Renal cortical epithelial cell (primary cell): ENCODE measurements around the gene AP4S1. TPM values are rescaled to one million over a fixed set of nuclear protein-coding genes. Genes with fewer than 3 reads are reported as not detected.
"Not testable (repeated sequence)": the region's sequence is repeated elsewhere in the genome, so short reads cannot be mapped to it uniquely, and the experiment has no call there.

Experiments used
- DNase-seq: peaks from one replicate; pipeline ENCODE4 v3.0.0-alpha.2; 2011; ENCODE audit warnings: low read depth
- total RNA-seq: library from RNA; depleted of rRNA; stranded (reverse); fragments of >200 nt; gene quantifications from 2 replicates; pipeline ENCODE4 v1.2.3, GENCODE V29; 2014

The AP4S1 gene
- total RNA-seq, 1 donor from 2014 or later: 5.2 TPM

DNA sequence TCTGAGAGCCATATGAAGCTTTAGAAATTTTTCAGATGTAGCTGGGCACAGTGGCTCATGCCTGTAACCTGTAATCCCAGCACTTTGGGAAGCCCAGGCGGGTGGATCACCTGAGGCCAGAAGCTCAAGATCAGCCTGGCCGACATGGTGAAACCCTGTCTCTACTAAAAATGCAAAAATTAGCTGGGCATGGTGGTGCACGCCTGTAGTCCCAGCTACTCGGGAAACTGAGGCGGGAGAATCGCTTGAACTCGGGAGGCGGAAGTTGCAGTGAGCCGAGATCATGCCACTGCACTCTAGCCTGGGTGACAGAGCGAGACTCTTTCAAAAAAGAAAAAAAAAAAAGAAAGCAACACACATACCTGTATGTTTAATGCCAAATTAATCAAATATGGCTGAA lies 17.4 kb downstream of the AP4S1 start:
- DNase-seq: not testable (repeated sequence)

DNA sequence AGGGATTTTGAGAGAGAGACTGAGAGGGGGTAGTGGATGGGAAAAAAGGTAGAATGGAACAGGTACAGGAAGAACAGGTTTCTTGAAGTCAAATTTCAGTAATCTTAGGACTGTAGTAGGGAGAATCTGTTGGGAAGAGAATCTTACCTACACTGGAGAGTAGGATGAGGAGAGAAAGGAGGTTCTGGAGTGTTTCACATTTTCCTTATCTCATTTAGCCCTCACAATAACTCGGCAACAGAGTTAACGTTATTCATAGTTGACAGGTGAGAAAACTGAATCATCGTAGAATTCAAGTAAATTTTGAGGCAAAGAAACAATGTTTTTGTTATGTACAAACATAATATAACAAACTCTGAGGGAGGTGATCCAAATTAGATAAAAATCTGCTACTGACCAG lies 17.9 kb downstream of the AP4S1 start:
- no peak for DNase-seq

DNA sequence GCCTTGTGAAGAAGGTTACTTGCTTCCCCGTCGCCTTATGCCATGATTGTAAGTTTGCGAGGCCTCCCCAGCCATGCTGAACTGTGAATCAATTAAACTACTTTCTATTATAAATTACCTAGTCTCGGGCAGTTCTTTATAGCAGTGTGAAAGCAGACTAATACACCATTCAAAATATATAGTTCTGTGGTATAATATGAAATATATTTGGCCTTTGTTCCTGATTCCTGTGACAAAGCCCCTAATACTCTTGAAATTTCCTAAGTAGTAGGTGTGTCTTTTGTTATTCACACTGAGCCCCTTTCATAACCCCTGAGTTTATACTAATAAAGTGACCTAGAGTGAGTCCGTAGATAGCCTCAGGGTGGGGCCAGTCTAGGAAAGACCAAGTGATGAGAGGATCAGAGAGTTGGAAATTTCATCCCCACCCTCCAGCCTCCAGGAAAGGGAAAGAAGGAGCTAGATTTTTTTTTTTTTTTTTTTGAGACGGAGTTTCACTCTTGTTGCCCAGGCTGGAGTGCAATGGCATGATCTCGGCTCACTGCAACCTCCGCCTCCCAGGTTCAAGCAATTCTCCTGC lies 20.1 kb downstream of the AP4S1 start:
- DNase-seq: no peak

DNA sequence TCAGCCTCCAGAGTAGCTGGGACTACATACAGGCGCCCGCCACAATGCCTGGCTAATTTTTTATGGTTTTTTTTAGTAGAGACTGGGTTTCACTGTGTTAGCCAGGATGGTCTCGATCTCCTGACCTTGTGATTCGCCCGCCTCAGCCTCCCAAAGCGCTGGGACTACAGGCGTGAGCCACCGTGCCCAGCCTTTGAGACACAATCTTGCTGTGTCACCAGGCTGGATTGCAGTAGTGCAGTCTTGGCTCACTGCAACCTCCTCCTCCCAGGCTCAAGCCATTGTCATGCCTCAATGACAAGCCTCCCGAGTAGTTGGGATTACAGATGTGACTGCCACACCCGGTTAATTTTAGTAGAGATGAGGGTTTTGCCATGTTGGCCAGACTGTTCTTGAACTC lies 22.1 kb downstream of the AP4S1 start:
- DNase-seq: no peak

DNA sequence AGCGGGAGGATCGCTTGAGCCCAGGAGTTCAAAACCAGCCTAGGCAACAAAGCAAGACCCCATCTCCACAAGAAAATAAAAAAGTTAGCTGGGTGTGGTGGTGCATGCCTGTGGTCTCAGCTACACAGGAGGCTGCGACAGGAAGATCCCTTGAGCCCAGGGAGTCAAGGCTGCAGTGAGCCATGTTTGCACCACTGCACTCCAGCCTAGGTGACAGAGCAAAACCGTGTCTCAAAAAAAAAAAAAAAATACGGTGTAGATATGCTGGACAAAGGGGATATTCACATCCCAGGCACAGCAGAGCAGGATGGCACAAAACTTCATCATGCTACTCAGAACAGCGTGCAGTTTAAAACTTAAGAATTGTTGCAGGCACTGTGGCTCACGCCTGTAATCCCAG lies 25.6 kb downstream of the AP4S1 start:
- no peak for DNase-seq

DNA sequence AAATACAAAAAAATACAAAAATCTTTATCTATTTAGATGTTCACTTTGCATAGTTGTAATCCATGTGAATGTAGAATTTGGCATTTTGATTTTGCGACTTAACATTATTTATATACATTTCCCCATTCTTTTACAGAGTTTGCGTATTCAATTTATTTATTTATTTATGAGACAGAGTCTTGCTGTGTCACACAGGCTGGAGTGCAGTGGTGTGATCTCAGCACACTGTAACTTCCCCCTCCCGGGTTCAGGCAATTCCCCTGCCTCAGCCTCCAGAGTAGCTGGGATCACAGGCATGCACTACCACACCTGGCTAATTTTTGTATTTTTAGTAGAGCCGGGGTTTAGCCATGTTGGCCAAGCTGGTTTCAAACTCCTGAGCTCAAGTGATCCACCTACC lies 26.1 kb downstream of the AP4S1 start:
- DNase-seq: no peak

DNA sequence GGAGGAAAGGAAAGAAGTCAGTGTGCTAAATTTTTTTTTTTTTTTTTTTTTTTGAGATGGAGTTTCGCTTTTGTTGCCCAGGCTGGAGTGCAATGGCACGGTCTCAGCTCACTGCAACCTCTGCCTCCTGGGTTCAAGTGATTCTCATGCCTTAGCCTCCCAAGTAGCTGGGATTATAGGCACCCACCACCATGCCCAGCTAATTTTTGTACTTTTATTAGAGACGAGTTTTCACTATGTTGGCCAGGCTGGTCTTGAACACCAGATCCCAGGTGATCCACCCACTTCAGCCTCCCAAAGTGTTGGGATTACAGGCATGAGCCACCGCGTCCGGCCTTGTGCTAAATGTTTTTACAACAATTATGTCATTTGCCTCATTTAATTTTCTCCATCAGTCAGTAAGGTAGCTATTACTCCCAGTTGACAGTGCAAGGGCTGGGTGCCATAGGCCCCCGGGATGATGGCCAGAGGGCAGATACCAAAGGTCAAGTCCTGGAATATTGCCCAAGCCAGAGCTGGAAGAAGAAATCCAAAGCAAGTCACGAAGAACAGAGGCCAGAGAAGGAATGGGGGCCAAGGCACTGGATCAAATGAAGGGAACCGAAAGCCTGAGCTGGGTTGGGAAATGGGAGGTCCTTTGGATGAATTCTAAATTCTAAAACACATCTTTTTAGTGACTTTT lies 27.6 kb downstream of the AP4S1 start:
- peak; percentile 31 for DNase-seq

DNA sequence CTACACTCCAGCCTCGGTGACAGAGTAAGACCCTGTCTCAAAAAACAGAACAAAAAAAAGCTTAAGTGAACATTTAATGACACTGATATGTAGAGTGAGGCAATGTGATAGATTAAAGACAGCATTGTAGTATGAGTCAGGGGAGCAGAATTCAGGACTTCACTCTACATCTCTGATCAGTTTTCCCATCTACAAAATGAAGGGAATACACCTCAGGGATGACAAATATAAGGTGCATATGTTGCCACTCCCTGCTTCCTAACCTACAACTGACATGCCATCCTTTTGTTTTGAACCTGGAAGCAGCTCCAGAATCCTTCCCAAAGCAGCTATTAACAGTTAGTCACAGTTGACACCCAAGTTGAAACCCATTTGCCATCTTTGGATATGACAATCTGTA lies 31.6 kb downstream of the AP4S1 start:
- peak; percentile 42 for DNase-seq

DNA sequence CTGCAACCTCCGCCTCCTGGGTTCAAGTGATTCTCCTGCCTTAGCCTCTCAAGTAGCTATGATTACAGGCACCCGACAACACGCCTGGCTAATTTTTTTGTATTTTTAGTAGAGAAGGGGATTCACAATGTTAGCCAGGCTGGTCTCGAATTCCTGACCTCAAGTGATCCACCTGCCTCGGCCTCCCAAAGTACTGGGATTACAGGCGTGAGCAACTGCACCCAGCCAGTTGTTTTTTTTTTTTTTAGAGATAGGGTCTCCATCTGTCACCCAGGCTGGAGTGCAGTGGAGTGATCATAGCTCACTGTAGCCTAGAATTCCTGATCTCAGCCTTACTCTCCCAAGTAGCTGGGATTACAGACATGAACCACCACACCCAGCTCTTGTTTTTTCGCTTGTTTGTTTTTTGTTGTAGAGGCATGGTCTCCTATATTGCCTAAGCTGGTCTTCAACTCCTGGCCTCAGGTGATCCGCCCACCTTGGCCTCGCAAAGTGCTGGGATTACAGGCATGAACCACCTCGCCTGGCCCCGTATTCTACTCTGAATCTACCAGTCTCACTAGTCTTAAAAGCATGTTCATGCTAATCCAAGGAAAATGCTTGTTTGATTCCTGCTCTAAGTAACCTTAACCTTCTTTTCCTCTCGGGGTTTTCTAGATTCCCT lies 32.4 kb downstream of the AP4S1 start:
- DNase-seq: no peak

DNA sequence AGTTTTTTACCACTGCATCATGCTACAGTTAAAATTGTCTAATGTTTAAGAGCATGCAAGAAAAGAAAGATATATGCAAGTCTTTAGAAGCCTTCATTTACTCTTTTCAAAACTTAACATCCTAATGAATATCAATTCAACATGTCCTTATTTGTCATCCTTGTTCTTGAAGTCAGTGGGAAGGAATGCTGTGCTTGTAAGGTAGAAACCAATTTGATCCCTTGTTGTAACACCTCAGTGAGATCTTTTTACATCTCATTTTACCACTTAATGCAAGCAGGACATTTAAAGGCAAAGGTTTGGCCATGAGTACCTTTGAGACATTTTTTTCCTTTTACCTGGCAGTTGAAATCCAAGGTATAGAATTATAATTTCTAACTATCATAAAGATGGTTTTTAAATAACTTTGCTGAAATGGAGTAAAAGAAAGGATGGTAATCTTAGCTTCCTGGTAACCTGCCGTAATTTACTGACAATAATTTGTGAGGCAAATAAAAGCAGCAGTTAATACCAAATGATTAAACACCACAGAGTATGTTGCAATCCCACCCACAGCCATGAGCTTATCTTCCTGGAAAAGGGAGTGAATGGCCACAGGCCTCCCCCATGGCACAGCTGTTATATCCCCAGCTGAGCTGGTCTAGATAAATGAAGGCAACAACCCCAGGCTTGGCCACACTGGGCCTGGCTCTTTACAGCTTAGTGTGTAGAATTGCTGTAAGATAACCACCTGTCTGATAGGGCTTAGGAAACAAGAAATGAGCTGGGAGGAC lies 33.9 kb downstream of the AP4S1 start:
- peak; percentile 95 for DNase-seq

DNA sequence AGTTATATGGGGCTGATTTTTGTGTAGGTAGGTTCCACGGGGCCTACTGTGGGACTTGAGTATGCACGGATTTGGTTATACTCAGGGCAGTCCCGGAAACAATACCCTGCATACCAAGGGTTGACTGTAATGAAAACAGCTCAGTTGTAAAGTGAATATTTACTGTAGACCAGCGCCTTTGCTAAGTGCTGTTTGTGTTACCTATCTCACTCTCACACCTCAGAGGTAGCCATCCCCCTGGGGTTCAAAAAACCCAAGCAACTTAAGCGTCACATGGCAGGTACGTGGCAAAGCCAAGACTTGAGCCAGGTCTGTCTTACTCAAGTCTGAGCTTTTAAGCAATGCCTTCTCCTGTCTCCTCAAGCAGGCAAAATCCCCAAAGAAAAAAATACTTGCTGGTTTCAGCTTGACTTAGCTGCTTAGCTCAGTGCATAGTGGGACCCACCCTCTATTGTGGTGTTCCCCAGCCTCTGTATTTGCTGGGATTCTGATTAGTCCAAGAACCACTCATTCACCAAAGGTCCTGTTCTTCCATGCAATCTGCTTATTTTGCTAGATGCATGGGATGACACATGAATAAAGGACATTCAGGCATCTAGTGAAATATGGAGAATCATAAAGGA lies 34.9 kb downstream of the AP4S1 start:
- peak; percentile 39 for DNase-seq

DNA sequence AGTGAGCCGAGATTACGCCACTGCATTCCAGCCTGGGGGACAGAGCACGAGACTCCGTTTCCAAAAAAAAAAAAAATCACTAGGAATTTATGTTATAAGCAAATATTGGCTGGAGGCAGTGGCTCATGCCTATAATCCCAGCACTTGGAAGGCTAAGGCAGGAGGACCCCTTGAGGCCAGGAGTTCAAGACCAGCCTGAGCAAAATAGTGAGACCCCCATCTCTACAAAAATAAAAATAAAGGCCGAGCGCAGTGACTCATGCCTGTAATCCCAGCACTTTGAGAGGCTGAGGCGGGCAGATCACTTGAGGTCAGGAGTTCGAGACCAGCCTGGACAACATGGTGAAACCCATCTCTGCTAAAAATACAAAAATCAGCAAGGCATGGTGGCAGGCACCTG lies 37.5 kb downstream of the AP4S1 start:
- not testable (repeated sequence) for DNase-seq

DNA sequence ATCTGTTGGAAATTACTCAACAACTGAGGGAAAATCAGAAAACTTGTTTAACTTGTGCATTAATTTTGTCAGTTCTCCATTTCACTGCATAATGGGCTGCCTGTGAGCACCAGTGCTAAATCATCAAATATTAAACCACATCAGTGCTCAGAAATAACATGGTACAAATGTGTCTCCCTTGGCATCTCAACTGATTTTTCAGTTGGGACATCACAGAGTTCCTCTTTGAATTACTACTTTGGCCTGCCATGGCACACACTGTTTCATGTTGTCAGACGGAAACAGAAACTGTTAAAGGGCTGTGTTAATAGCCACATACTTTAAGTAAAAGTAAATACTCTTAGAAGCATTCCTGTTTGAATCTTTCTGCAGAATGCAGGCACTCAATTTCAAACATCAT lies 42.8 kb downstream of the AP4S1 start:
- DNase-seq: no peak

DNA sequence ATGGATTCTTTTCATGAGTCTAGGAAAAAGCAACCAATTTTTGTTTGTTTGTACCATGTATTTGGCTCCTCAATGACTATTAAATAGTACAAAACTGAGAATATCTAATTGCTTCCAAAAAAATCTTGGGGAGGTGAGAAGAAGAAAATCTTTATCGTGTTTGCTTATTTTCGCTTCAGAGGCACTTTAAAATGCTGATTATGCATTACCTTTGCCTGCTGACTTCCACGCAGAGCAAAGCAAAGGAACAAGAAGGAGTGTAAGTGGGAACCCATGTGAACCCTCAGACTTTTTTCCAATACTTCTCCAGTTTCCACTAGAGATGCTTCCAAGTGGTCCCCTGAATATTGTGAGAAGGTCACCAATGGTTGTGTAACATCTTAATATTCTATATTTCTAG lies 43.9 kb downstream of the AP4S1 start:
- DNase-seq: no peak

DNA sequence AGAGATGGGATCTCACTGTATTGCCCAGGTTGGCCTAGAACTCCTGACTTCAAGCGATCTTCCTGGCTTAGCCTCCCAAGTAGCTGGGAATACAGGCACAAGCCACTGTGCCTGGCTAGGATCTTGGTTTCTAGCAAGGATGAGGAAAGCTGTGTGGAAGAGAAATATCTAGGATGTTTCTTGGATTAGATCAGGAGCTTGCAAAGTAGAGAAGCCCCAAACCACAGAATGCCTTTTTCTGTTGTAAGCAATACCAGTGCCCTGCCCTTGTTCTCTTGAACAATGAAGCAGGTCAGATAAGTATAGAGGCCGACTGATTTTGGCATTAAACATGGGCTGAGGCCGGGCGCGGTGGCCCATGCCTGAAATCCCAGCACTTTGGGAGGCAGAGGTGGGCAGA lies 45.0 kb downstream of the AP4S1 start:
- peak; percentile 98 for DNase-seq

DNA sequence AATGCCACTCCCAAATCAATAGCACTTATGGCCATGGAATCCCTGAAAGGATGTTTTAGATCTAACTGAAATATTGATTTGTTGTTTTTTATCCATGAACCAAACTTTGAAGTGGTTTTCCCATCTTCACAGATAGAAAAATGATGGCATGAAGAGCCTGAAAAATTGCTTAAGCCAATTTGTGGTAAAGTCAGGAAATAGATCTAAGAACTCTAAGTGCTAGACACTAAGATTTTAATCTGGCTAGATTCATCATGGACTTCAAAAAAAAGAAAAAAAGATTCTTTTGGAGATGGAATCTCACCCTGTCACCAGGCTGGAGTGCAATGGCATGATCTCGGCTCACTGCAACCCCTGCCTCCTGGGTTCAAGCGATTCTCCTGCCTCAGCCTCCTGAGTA lies 45.7 kb downstream of the AP4S1 start:
- no peak for DNase-seq

DNA sequence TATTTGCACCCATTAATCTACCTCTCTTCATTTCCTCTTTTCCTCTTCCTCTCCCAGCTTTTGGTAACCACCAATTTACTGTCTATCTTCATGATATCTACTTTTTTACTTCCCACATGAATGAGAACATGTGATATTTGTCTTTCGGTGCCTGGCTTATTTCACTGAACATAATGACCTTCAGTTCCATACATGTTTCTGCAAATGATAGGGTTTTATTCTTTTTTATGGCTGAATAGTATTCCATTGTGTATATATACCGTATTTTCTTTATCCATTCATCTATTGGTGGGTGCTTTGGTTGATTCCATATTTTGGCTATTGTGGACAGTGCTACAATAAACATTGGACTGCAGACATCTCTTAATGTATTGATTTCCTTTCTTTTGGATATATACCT lies 49.7 kb downstream of the AP4S1 start:
- no peak for DNase-seq

DNA sequence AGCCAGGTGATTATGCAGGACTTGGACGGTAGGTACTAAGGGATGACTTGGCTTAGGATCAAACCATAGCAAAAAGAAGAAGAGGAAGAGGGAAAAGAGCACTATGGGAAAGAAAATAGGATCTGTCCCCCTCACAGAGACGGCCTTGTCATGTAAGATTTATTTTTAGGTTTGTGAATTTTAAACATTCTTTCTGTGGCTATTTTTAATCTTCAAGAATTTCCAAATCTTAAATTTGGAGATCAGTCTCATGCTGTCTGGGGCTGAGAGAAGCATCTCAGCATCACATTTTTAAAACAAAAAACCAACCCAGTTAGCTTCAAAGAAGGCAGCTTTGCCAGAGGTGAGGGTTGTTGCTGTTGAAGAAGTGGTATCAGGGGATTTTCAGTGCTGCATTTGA lies 53.3 kb downstream of the AP4S1 start:
- DNase-seq: no peak

DNA sequence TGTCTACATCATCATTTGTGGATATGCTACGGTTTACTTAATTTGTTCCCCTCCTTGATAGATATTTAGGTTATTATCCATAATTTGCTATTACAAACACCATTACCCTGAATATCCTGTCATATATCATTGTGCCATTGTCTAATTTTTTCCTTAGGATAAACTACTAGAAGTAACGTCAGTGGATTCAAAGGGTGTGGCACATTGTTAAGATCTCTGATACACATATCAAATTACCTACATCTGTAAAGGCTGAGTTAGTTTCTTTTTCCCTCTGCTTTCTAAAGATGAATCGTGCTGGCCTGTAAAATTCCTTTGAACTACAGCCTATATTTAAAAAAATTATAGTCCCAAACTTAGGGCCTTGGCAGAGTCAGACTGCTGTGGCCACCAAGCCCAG lies 54.6 kb downstream of the AP4S1 start:
- DNase-seq: no peak

DNA sequence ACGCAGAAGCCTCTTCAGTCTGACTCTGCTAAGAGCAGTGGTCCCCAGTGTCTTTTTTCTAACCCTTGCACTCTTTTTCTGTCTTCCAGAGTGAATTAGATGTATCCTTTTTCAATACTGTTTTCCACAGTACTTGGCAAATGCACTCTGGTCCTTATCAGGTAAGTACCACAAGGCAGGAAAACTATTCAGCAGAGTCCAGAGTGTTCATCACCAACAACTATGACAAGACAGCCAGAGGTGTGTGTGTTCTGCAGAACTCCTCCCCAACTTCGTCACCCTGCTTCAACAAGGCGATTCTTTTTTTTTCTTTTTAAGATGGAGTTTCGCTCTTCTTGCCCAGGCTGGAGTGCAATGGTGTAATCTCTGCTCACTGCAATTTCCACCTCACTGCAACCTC lies 55.0 kb downstream of the AP4S1 start:
- DNase-seq: no peak

DNA sequence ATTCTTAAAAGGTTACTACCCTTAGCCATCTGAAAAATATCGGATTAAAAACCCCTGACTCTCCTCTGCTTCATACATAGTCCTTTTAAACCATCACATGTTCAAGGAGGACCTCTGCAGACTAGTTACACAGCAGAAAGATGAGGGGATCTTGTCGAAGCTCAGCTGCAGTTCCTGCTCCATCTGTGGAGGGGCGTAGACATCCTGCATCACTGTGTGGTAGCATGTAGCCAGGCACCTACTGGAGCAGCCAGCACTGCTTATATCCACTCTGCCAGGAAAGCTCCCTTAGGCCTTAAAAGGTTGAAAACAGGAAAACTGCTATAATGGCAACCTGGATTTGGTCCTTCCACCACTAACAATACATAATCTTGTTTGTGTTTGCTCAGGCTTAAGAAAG lies 58.3 kb downstream of the AP4S1 start:
- no peak for DNase-seq

DNA sequence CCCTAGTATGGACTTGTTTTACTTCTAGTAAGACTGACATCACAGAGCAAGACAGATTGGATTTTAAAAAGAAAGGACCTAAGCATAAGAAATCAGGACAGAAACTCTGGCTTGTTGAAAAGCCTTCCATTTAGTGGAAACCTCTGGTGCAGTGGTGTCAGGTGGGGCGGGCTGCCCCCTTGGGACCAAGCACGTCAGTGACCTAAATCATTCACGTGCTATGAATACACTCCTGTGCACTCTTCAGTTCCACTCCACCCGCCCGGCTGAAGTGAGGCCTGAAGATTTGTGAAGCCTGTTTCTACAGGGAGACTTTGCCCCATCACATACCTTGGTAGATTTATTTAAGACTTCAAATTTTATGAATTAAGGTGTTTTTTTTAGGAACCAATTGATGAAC lies 58.9 kb downstream of the AP4S1 start:
- DNase-seq: no peak
